ENCODE measurements around the gene MAP2.

The MAP2 gene

DNA sequence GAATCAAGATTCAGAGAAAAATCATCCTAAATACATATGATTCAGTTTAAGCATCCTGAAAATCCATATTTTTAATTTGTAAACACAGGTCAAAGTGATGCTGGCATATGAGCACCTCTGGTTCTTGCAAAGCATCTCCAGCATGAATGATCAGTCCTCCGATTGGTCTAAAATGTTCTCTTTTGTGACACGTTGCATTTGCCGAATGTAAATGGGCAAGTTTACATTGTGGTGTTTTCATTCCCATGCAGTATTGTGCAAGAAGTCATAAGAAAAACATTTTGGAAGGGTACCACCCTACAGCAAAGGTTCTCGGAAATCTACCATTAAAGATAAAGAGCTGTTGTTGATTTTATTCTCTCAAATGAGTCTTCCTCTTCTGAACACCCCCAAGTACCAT, 239.8 kb downstream of the MAP2 start:
- FAIRE-seq (no peak), DNase-seq (ENCODE audit: insufficient read length, low spot score) (no peak)
- TF ChIP-seq TAF1 (IDR thresholded peaks at IDR 0.05; ENCODE audit: low read depth, low read length) (no peak), POLR2AphosphoS5 (IDR thresholded peaks at IDR 0.05; ENCODE audit: low read depth, low read length) (no peak), PAX5 (IDR thresholded peaks at IDR 0.05; ENCODE audit: insufficient read depth, low read length, severe bottlenecking) (no peak), POU2F2 (IDR thresholded peaks at IDR 0.05; ENCODE audit: low read depth, low read length) (no peak), SPI1 (IDR thresholded peaks at IDR 0.05; ENCODE audit: low read depth, low read length) (no peak), POLR2A (IDR thresholded peaks at IDR 0.05; ENCODE audit: low read depth, low read length) (no peak)

DNA sequence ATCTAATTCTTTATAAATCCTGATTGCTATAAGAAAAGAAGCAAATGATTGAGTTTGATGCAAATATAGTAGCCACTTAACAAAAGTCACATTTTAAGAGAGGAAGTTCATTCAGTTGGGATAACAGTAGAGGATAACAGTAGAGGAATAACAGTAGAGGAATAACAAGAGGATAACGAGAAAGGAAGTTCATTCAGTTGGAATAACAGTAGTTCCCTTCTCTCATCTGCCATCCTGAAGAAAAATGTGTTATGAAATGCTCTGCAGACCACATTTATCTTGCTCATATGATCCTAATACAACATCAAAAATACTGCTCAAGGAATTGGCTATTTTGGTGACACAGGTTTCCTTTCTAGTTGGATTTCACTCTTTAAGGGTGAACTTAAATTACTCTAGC, 242.4 kb downstream of the MAP2 start:
- FAIRE-seq (no peak), DNase-seq (ENCODE audit: insufficient read length, low spot score) (no peak)
- TF ChIP-seq POLR2AphosphoS5 (IDR thresholded peaks at IDR 0.05; ENCODE audit: low read depth, low read length) (no peak), PAX5 (IDR thresholded peaks at IDR 0.05; ENCODE audit: insufficient read depth, low read length, severe bottlenecking) (no peak), POU2F2 (IDR thresholded peaks at IDR 0.05; ENCODE audit: low read depth, low read length) (no peak), POLR2A (IDR thresholded peaks at IDR 0.05; ENCODE audit: low read depth, low read length) (no peak), TAF1 (IDR thresholded peaks at IDR 0.05; ENCODE audit: low read depth, low read length) (no peak), SPI1 (IDR thresholded peaks at IDR 0.05; ENCODE audit: low read depth, low read length) (no peak)

DNA sequence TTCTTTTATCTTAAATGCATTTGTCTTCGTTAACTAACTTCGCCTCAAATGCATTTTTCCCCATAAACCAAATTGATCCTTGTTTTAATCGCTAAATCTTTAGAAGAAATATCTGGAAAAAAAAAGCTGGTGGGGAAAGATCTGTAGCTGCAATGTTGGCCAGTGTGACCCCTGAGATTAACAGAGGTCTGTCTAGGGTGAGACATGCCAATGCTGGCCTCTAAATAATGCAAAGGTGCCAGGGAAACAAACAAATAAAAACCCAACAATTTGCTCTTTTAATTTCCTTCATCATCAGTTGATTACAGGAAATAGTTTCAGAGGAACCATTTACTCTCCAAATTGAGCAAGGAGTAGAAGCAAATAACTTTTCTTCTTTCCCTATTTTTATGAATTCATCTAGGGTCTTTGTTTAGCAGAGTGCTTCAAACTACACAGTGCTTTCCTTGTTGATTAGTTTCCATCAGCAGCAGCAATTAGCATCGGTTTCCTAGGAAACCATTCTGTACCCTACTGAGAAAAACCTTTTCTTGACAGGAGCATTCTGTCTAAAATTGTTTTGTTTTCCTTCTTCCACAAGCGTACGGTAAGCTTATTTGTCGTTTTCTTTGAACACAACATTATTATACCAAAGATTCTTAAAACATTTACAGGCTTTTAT, 247.3 kb downstream of the MAP2 start:
- TF ChIP-seq PAX5 (IDR thresholded peaks at IDR 0.05; ENCODE audit: insufficient read depth, low read length, severe bottlenecking) (no peak), POLR2AphosphoS5 (IDR thresholded peaks at IDR 0.05; ENCODE audit: low read depth, low read length) (no peak), SPI1 (IDR thresholded peaks at IDR 0.05; ENCODE audit: low read depth, low read length) (no peak), TAF1 (IDR thresholded peaks at IDR 0.05; ENCODE audit: low read depth, low read length) (no peak), POU2F2 (IDR thresholded peaks at IDR 0.05; ENCODE audit: low read depth, low read length) (no peak), POLR2A (IDR thresholded peaks at IDR 0.05; ENCODE audit: low read depth, low read length) (no peak)
- no peak for FAIRE-seq
- DNase-seq (ENCODE audit: insufficient read length, low spot score) = no peak

DNA sequence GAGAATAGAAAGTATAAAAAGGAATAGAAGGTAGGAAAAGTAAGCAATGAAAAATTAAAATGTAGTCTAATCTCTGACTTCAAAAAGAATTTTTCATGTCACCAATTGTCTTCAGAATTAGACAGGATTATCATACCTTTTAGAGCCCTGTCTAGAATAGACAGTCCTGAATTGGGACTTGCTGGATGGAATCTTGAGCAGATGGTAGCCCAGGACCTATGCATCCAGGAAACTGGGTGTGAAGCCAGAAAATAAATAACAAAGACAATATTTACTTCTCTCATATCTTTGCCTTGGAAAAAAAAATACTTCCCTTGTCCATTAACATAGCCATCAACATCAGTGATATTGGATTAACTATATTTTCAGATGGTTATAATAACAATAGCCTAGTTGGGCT, 250.0 kb downstream of the MAP2 start:
- no peak for FAIRE-seq
- DNase-seq (ENCODE audit: insufficient read length, low spot score) = no peak
- no peak for TF ChIP-seq TAF1 (IDR thresholded peaks at IDR 0.05; ENCODE audit: low read depth, low read length)
- TF ChIP-seq POU2F2 (IDR thresholded peaks at IDR 0.05; ENCODE audit: low read depth, low read length) = no peak
- no peak for TF ChIP-seq SPI1 (IDR thresholded peaks at IDR 0.05; ENCODE audit: low read depth, low read length)
- no peak for TF ChIP-seq PAX5 (IDR thresholded peaks at IDR 0.05; ENCODE audit: insufficient read depth, low read length, severe bottlenecking)
- no peak for TF ChIP-seq POLR2A (IDR thresholded peaks at IDR 0.05; ENCODE audit: low read depth, low read length)
- TF ChIP-seq POLR2AphosphoS5 (IDR thresholded peaks at IDR 0.05; ENCODE audit: low read depth, low read length) = no peak

DNA sequence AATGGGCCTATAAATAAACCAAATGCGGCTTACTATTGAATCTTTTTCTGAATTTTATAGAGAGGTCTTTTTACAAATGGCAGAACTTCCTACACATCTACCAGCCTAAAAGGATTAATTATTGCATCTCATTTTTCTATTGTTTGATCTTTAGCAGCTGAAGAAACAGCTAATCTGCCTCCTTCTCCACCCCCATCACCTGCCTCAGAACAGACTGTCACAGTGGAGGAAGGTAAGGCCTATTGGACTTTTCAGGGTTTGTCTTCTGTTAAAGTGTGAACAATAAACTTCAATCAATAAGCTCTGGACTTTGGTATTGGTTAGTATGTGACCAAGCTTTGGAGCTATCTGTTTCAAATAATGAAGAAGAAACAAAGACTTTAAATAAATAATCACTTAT, 256.7 kb downstream of the MAP2 start:
- DNase-seq (ENCODE audit: insufficient read length, low spot score) (no peak), FAIRE-seq (no peak)
- no peak for TF ChIP-seq TAF1 (IDR thresholded peaks at IDR 0.05; ENCODE audit: low read depth, low read length)
- TF ChIP-seq POU2F2 (IDR thresholded peaks at IDR 0.05; ENCODE audit: low read depth, low read length) = no peak
- no peak for TF ChIP-seq POLR2A (IDR thresholded peaks at IDR 0.05; ENCODE audit: low read depth, low read length)
- TF ChIP-seq SPI1 (IDR thresholded peaks at IDR 0.05; ENCODE audit: low read depth, low read length) = no peak
- TF ChIP-seq PAX5 (IDR thresholded peaks at IDR 0.05; ENCODE audit: insufficient read depth, low read length, severe bottlenecking) = no peak
- no peak for TF ChIP-seq POLR2AphosphoS5 (IDR thresholded peaks at IDR 0.05; ENCODE audit: low read depth, low read length)

DNA sequence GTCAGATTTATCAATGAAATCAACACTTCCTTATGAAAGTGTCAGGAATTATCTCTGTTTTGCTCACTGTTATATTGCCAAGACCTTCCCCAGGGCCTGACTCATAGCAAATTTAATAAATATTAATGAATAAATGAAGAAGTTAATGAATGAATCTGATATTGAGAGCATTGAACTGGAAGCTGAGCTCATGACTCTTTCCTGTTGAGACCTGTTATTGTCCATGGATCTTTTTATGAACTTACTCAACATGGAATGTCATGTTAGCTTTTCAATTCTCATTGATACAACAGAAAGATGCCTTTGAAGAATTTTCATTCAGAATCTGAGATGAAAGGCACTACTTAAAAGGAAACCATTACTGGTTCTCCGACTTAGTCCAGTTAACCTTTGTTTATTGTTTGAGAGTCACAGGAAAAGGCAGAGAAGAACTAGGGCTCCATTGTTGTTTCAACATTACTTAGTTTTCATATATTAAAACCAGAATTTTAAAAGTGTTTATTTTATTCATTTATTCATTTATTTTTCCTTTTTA, 257.4 kb downstream of the MAP2 start:
- TF ChIP-seq POLR2A (IDR thresholded peaks at IDR 0.05; ENCODE audit: low read depth, low read length) = no peak
- TF ChIP-seq PAX5 (IDR thresholded peaks at IDR 0.05; ENCODE audit: insufficient read depth, low read length, severe bottlenecking) = no peak
- TF ChIP-seq POLR2AphosphoS5 (IDR thresholded peaks at IDR 0.05; ENCODE audit: low read depth, low read length) = no peak
- TF ChIP-seq TAF1 (IDR thresholded peaks at IDR 0.05; ENCODE audit: low read depth, low read length) = no peak
- TF ChIP-seq POU2F2 (IDR thresholded peaks at IDR 0.05; ENCODE audit: low read depth, low read length) = no peak
- no peak for TF ChIP-seq SPI1 (IDR thresholded peaks at IDR 0.05; ENCODE audit: low read depth, low read length)
- FAIRE-seq (no peak), DNase-seq (ENCODE audit: insufficient read length, low spot score) (no peak)

DNA sequence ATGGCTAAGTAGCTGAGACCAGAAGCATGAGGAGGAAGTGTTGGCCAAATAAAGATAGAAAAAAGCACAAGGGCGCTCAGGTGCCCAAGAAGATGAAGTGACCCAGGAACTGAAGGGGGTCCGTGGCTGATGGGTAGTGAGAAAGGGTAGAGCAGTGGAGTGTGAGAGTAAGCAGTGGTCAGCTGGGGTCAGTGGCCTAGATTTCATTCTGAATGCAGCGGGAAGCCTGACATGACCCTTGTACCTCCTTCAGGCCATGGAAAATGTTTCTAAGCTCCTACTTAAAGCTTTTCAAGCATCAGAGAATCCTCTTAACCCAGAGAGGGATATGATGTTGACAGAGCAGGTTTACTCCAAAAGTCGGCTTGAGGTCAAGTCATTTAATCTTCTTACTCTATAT, 258.8 kb downstream of the MAP2 start:
- no peak for FAIRE-seq
- TF ChIP-seq POU2F2 (IDR thresholded peaks at IDR 0.05; ENCODE audit: low read depth, low read length) (no peak), SPI1 (IDR thresholded peaks at IDR 0.05; ENCODE audit: low read depth, low read length) (no peak), POLR2AphosphoS5 (IDR thresholded peaks at IDR 0.05; ENCODE audit: low read depth, low read length) (no peak), POLR2A (IDR thresholded peaks at IDR 0.05; ENCODE audit: low read depth, low read length) (no peak), PAX5 (IDR thresholded peaks at IDR 0.05; ENCODE audit: insufficient read depth, low read length, severe bottlenecking) (no peak), TAF1 (IDR thresholded peaks at IDR 0.05; ENCODE audit: low read depth, low read length) (no peak)
- DNase-seq (ENCODE audit: insufficient read length, low spot score) = no peak

DNA sequence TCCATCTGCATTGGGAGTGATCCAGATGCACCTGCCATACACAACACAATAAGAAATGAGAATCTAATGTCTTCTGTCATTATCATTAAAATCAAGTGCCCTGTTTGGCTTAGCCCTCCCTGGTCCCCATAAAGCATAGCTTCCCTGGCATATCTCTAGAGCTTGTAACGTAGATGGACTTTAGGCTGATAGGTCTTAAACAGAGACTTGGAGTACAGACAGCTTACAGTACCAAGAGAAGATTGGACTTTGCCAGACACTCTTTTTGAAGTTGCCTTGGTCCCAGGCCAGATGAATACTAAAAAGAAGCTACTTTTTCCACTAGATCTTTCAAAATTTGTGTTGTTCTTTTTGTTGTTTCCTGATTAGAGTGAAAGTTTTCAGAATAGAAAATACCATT, 261.5 kb downstream of the MAP2 start:
- no peak for TF ChIP-seq POU2F2 (IDR thresholded peaks at IDR 0.05; ENCODE audit: low read depth, low read length)
- no peak for TF ChIP-seq SPI1 (IDR thresholded peaks at IDR 0.05; ENCODE audit: low read depth, low read length)
- TF ChIP-seq TAF1 (IDR thresholded peaks at IDR 0.05; ENCODE audit: low read depth, low read length) = no peak
- TF ChIP-seq PAX5 (IDR thresholded peaks at IDR 0.05; ENCODE audit: insufficient read depth, low read length, severe bottlenecking) = no peak
- TF ChIP-seq POLR2A (IDR thresholded peaks at IDR 0.05; ENCODE audit: low read depth, low read length) = no peak
- no peak for TF ChIP-seq POLR2AphosphoS5 (IDR thresholded peaks at IDR 0.05; ENCODE audit: low read depth, low read length)
- FAIRE-seq (no peak), DNase-seq (ENCODE audit: insufficient read length, low spot score) (no peak)

DNA sequence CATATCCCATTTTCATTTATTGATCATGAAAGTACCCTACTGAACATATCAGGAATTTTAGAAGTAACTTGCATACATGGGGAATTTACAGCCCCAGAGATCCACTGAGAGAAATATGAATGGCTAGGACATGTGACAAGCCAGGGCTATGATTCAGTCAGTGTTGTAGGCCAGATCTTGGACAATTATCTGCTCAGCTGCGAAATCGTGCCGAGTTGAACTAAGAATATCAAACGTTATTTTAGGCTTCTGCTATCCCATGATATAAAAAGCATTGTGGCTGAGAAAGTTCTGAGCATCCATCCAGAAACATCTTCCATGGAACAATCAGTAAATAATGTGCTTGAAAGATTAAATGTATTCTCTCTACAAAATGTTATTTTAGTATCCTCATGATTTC, 262.1 kb downstream of the MAP2 start:
- no peak for DNase-seq (ENCODE audit: insufficient read length, low spot score)
- no peak for FAIRE-seq
- TF ChIP-seq PAX5 (IDR thresholded peaks at IDR 0.05; ENCODE audit: insufficient read depth, low read length, severe bottlenecking) = no peak
- no peak for TF ChIP-seq POLR2AphosphoS5 (IDR thresholded peaks at IDR 0.05; ENCODE audit: low read depth, low read length)
- TF ChIP-seq SPI1 (IDR thresholded peaks at IDR 0.05; ENCODE audit: low read depth, low read length) = no peak
- no peak for TF ChIP-seq POU2F2 (IDR thresholded peaks at IDR 0.05; ENCODE audit: low read depth, low read length)

Data from GM12891 (cell line).